ENCODE measurements around the gene BCAR1.

DNA sequence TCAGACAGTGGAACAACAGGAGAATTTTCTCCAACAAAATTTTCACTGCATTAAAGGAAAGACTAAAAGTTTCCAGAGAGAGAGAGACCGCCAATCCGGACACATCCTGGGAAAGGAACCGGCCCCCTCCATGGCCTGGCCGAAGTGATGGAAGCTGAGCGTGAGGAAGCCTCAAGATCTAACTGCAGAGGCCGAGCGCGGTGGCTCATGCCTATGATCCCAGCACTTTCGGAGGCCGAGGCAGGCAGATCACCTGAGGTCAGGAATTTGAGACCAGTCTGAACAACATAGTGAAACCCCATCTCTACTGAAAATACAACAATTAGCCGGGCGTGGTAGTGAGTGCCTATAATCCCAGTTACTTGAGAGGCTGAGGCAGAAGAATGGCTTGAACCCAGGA is 48.3 kb downstream of the BCAR1 start:
- TF ChIP-seq, protein P1, sequence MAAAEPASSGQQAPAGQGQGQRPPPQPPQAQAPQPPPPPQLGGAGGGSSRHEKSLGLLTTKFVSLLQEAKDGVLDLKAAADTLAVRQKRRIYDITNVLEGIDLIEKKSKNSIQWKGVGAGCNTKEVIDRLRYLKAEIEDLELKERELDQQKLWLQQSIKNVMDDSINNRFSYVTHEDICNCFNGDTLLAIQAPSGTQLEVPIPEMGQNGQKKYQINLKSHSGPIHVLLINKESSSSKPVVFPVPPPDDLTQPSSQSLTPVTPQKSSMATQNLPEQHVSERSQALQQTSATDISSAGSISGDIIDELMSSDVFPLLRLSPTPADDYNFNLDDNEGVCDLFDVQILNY (CRISPR knock-in tag; conservative IDR thresholded peaks at IDR 0.05): no peak
- TF ChIP-seq HNF4A (CRISPR knock-in tag; IDR thresholded peaks at IDR 0.05): no peak
- TF ChIP-seq U2AF2 (IDR thresholded peaks at IDR 0.05; ENCODE audit: low read depth, low read length): no peak
- no peak for TF ChIP-seq POLR2A (IDR thresholded peaks at IDR 0.05; ENCODE audit: insufficient read depth in 1 of 2, low read depth in 2 of 2, low read length in 2 of 2)
- TF ChIP-seq NFATC3 (CRISPR knock-in tag; IDR thresholded peaks at IDR 0.05): no peak
- TF ChIP-seq, protein P2, sequence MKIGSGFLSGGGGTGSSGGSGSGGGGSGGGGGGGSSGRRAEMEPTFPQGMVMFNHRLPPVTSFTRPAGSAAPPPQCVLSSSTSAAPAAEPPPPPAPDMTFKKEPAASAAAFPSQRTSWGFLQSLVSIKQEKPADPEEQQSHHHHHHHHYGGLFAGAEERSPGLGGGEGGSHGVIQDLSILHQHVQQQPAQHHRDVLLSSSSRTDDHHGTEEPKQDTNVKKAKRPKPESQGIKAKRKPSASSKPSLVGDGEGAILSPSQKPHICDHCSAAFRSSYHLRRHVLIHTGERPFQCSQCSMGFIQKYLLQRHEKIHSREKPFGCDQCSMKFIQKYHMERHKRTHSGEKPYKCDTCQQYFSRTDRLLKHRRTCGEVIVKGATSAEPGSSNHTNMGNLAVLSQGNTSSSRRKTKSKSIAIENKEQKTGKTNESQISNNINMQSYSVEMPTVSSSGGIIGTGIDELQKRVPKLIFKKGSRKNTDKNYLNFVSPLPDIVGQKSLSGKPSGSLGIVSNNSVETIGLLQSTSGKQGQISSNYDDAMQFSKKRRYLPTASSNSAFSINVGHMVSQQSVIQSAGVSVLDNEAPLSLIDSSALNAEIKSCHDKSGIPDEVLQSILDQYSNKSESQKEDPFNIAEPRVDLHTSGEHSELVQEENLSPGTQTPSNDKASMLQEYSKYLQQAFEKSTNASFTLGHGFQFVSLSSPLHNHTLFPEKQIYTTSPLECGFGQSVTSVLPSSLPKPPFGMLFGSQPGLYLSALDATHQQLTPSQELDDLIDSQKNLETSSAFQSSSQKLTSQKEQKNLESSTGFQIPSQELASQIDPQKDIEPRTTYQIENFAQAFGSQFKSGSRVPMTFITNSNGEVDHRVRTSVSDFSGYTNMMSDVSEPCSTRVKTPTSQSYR (CRISPR knock-in tag; IDR thresholded peaks at IDR 0.05; ENCODE audit: borderline replicate concordance): no peak
- TF ChIP-seq ZBTB42 (CRISPR knock-in tag; IDR thresholded peaks at IDR 0.05): no peak
- TF ChIP-seq, protein P3, sequence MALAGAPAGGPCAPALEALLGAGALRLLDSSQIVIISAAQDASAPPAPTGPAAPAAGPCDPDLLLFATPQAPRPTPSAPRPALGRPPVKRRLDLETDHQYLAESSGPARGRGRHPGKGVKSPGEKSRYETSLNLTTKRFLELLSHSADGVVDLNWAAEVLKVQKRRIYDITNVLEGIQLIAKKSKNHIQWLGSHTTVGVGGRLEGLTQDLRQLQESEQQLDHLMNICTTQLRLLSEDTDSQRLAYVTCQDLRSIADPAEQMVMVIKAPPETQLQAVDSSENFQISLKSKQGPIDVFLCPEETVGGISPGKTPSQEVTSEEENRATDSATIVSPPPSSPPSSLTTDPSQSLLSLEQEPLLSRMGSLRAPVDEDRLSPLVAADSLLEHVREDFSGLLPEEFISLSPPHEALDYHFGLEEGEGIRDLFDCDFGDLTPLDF (CRISPR knock-in tag; IDR thresholded peaks at IDR 0.05): no peak
- no peak for TF ChIP-seq PHB2 (IDR thresholded peaks at IDR 0.05; ENCODE audit: partially characterized antibody)
- no peak for TF ChIP-seq SIN3A (IDR thresholded peaks at IDR 0.05; ENCODE audit: borderline replicate concordance, low read depth, low read length)
- TF ChIP-seq ELF1 (CRISPR knock-in tag; IDR thresholded peaks at IDR 0.05): no peak
- no peak for TF ChIP-seq RORA (CRISPR knock-in tag; IDR thresholded peaks at IDR 0.05)

Measured in HepG2 (cell line).